Ascending aorta (tissue), 2 donors: Measurements from ENCODE around the gene KCNN3. TPM values are rescaled to one million over a fixed set of nuclear protein-coding genes. Genes with fewer than 3 reads are reported as not detected.

Experiments used
- DNase-seq, 2 donors: peaks; one replicate each; pipeline ENCODE4 v3.0.0-alpha.2; 2019; ENCODE audit warnings: low spot score in 2 of 2
- H3K27ac ChIP-seq, 2 donors: fragments of 200-600 bp; sonication (generic); one replicate each; pipeline ENCODE4 v1.5.1; 2016 to 2017; ENCODE audit warnings: mild to moderate bottlenecking in 1 of 2
- H3K27me3 ChIP-seq: fragments of 200-600 bp; sonication (generic); one replicate; pipeline ENCODE4 v1.5.1; 2017
- H3K36me3 ChIP-seq, 2 donors: fragments of 200-600 bp; sonication (generic); one replicate each; pipeline ENCODE4 v1.5.1; 2016
- H3K4me1 ChIP-seq, 2 donors: fragments of 200-600 bp; sonication (generic); one replicate each; pipeline ENCODE4 v1.5.1; 2016 to 2017; ENCODE audit warnings: mild to moderate bottlenecking in 1 of 2
- H3K4me3 ChIP-seq, 2 donors: fragments of 200-600 bp; sonication (generic); one replicate each; pipeline ENCODE4 v1.5.1; 2016 to 2017; ENCODE audit warnings: mild to moderate bottlenecking in 1 of 2
- H3K9me3 ChIP-seq, 2 donors: fragments of 200-600 bp; sonication (generic); one replicate each; pipeline ENCODE4 v1.5.1; 2016
- intact Hi-C: fragments of 100-400 bp; cut with DNase I; formaldehyde crosslinking; loops from one replicate; pipeline ENCODE4 v1.15.1; 2023
- total RNA-seq: library from RNA; depleted of rRNA; stranded (reverse); fragments of >200 nt; gene quantifications from one replicate; pipeline ENCODE4 v1.1.0, GENCODE V29; 2016
- TF ChIP-seq, protein P1 (sequence below), 3 experiments: fragments of 200-600 bp in 2 of 3; fragments of 450-650 bp in 1 of 3; sonication (generic) in 2 of 3; IDR thresholded peaks; one replicate each; pipeline ENCODE4 v1.5.1; 2016 to 2019; ENCODE audit warnings: antibody characterized with exemption in 3 of 3, mild to moderate bottlenecking in 1 of 3, moderate library complexity in 1 of 3

KCNN3 gene
- total RNA-seq, 1 donor from 2014 or later: 24.6 TPM

DNA sequence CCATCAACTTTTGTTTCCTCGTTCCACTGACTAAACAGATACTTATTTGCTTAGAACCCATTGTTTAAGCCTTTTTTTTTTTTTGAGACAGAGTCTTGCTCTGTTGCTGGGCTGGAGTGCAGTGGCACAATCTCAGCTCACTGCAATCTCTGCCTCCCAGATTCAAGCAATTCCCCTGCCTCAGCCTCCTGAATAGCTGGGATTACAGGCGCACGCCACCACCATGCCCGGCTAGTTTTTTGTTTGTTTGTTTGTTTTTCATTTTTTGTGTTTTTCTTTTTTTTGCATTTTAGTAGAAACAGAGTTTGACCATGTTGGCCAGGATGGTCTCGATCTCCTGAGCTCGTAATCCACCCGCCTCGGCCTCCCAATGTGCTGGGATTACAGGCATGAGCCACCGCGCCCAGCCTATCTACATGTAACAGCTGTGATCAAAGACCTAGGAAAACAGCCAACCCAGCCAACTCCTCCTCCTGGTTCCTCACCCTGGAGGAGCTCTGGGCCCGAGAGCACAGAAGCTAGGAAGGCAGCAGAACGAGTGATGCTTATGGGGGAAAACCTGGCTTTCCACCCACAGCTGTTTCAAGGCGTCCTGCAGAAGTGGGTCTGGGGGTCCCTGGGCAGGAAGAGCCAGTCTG lies 32.9 kb downstream of the KCNN3 start:
- Histone ChIP-seq H3K4me1 (no peaks in the 10 kb centered on the region), H3K4me3 (no peak overlapping the region), H3K27ac (no peak overlapping the region), H3K9me3 (no peaks in the 10 kb centered on the region), H3K36me3 (no peaks in the 10 kb centered on the region), H3K27me3 (no peaks in the 10 kb centered on the region)
- DNase-seq: no peak
- intact Hi-C loops: no loop called here
- TF ChIP-seq, protein P1, sequence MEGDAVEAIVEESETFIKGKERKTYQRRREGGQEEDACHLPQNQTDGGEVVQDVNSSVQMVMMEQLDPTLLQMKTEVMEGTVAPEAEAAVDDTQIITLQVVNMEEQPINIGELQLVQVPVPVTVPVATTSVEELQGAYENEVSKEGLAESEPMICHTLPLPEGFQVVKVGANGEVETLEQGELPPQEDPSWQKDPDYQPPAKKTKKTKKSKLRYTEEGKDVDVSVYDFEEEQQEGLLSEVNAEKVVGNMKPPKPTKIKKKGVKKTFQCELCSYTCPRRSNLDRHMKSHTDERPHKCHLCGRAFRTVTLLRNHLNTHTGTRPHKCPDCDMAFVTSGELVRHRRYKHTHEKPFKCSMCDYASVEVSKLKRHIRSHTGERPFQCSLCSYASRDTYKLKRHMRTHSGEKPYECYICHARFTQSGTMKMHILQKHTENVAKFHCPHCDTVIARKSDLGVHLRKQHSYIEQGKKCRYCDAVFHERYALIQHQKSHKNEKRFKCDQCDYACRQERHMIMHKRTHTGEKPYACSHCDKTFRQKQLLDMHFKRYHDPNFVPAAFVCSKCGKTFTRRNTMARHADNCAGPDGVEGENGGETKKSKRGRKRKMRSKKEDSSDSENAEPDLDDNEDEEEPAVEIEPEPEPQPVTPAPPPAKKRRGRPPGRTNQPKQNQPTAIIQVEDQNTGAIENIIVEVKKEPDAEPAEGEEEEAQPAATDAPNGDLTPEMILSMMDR (IDR thresholded peaks at IDR 0.05): no peak

DNA sequence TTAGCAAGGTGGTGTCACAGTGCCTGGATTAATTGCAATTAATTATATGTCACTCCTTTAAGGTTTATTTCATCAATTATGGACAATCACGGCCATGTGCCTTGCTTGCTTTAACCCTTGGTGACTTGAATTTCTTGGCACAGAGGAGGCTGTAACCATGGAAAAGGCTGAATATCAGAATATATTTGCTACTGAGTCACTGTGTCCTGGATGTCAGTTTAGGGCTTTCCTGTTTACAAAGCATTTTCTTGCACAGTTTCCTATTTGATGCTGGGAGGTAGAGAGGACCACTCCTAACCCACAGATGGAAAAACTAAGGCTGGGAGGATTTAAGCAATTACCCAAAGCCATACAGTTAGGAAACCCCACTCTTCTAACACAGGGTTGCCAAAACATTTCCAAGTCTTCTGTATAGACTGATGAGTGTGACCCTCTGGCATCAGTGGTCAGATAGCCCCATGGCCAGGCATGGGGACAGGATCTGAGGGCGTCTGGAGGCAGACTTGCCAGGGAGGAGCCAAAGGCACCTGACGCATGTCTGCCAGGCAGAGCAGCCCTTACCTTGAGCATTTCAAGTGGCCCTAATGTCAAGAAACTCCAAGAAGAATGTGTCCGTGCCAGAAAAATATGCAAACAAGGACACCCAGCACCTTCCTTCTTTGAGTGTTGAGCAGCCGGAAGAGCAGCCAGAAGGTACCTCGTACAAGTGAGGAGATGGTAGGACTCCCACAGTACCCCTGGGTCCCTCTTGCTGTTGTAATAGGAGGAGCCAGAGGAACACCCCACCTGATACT lies 34.4 kb downstream of the KCNN3 start:
- H3K4me3 ChIP-seq: no peak overlapping the region
- H3K36me3 ChIP-seq: no peaks in the 10 kb centered on the region
- no peaks in the 10 kb centered on the region for H3K27me3 ChIP-seq
- no peak overlapping the region for H3K27ac ChIP-seq
- TF ChIP-seq, protein P1 (IDR thresholded peaks at IDR 0.05): no peak
- intact Hi-C loops: no loop called here
- H3K4me1 ChIP-seq: no peaks in the 10 kb centered on the region
- H3K9me3 ChIP-seq: no peaks in the 10 kb centered on the region
- DNase-seq: no peak

DNA sequence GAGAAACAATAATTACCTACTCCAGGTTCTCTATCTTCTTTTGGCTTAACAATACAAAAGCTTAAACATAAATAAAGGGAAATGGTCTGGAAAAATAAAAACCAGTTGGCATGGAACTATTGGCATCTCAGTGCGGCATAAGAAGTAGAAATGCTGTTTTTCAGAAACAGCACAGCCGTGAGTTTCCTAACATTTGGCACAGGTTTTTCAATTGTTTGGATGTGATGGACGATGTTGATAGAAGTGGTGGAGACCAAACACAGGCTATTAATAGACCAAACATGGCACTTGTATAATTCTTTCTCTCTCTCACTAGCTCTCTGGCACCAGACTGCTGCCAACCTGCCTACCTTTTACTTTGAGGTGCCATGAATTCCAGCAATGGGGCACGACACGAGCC lies 36.2 kb downstream of the KCNN3 start:
- no peaks in the 10 kb centered on the region for H3K9me3 ChIP-seq
- intact Hi-C loops: no loop called here
- no peaks in the 10 kb centered on the region for H3K27me3 ChIP-seq
- H3K4me1 ChIP-seq: no peaks in the 10 kb centered on the region
- no peak overlapping the region for H3K27ac ChIP-seq
- TF ChIP-seq, protein P1 (IDR thresholded peaks at IDR 0.05): no peak
- H3K4me3 ChIP-seq: no peak overlapping the region
- no peak for DNase-seq
- H3K36me3 ChIP-seq: no peaks in the 10 kb centered on the region

DNA sequence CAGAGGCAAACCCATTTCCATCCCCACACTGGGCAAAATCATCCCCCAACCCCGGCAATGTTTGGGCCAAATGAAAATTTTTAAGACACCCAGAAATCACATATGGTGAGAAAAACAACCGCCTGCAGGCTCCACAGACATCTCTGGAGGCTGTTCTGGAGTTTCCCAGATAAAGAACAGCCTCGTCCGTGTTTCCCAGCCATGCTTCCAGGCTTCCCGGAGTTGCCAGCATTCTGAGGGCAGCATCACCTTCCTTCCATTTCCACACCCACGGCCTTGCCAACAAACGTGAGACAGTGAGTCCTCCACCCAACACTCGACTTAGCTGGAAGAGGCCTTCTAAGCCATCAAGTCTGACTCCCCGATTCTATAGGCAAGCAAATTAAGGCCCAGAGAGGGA lies 36.9 kb downstream of the KCNN3 start:
- H3K4me3 ChIP-seq: no peak overlapping the region
- no peaks in the 10 kb centered on the region for H3K27me3 ChIP-seq
- no peaks in the 10 kb centered on the region for H3K4me1 ChIP-seq
- intact Hi-C loops: no loop called here
- H3K36me3 ChIP-seq: no peaks in the 10 kb centered on the region
- DNase-seq: no peak
- H3K27ac ChIP-seq: no peak overlapping the region
- H3K9me3 ChIP-seq: no peaks in the 10 kb centered on the region
- TF ChIP-seq, protein P1 (IDR thresholded peaks at IDR 0.05): no peak

DNA sequence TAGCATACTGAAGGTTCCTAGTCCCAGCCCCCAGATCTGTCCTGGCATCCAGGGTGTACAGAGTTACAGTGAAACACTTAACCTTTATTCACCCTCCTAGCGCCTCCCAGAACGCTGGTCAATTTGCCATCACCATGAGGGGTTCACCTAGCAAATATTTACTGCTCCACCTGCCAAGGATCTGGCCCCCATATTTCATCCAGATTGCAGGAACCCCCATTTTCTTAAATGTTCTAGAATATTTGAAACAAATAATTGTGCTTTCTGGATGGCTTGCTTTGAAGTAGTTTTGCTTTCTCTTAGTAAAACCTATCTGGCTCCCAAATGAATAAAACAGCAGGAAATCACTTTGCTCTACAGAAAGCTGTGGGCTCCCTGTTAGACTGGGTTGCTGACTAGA lies 37.7 kb downstream of the KCNN3 start:
- intact Hi-C loops: no loop called here
- no peaks in the 10 kb centered on the region for H3K4me1 ChIP-seq
- H3K36me3 ChIP-seq: no peaks in the 10 kb centered on the region
- no peaks in the 10 kb centered on the region for H3K9me3 ChIP-seq
- TF ChIP-seq, protein P1 (IDR thresholded peaks at IDR 0.05): no peak
- no peak overlapping the region for H3K4me3 ChIP-seq
- H3K27ac ChIP-seq: no peak overlapping the region
- H3K27me3 ChIP-seq: no peaks in the 10 kb centered on the region
- DNase-seq: no peak
